OCI-LY1 (cell line): Measurements from ENCODE around the gene PLG.
"Not testable (repeated sequence)": the region's sequence is repeated elsewhere in the genome, so short reads cannot be mapped to it uniquely, and the experiment has no call there.

Experiments used
- H2AFZ ChIP-seq: fragments of 200-600 bp; sonication (generic), shearing (Covaris generic); 2 replicates; pipeline ENCODE4 v1.6.0; 2014; ENCODE audit warnings: antibody characterized with exemption, mild to moderate bottlenecking, low read length
- H3F3A ChIP-seq: fragments of 200-600 bp; sonication (generic), shearing (Covaris generic); 2 replicates; pipeline ENCODE4 v1.6.0; 2014; ENCODE audit warnings: mild to moderate bottlenecking, antibody characterized with exemption, low read length, moderate library complexity; ENCODE audit not compliant: insufficient read depth
- H3K27ac ChIP-seq: fragments of 200-600 bp; sonication (generic); 2 replicates; pipeline ENCODE4 v1.5.1; 2014; ENCODE audit warnings: low read length, mixed run types, mild to moderate bottlenecking, low read depth; ENCODE audit not compliant: poor library complexity, severe bottlenecking
- H3K27me3 ChIP-seq: fragments of 200-600 bp; sonication (generic); 2 replicates; pipeline ENCODE4 v1.6.0; 2014; ENCODE audit warnings: antibody characterized with exemption, mild to moderate bottlenecking, low read length, moderate library complexity; ENCODE audit not compliant: insufficient read depth
- H3K36me3 ChIP-seq: fragments of 200-600 bp; sonication (generic); 2 replicates; pipeline ENCODE4 v1.6.1; 2014; ENCODE audit warnings: mild to moderate bottlenecking, antibody characterized with exemption, low read length, moderate library complexity, mixed read lengths; ENCODE audit not compliant: insufficient read depth
- H3K4me1 ChIP-seq: fragments of 200-600 bp; sonication (generic); 2 replicates; pipeline ENCODE4 v1.5.1; 2014; ENCODE audit warnings: mild to moderate bottlenecking, low read length, moderate library complexity; ENCODE audit not compliant: insufficient read depth, severe bottlenecking
- H3K4me2 ChIP-seq: fragments of 200-600 bp; sonication (generic), shearing (Covaris generic); 2 replicates; pipeline ENCODE4 v1.6.1; 2014; ENCODE audit warnings: low read length
- H3K4me3 ChIP-seq: fragments of 200-600 bp; sonication (generic); 2 replicates; pipeline ENCODE4 v1.5.1; 2014; ENCODE audit warnings: low read length, low read depth, mild to moderate bottlenecking, mixed read lengths; ENCODE audit not compliant: poor library complexity, severe bottlenecking
- H3K79me2 ChIP-seq: fragments of 200-600 bp; shearing (Covaris generic); 2 replicates; pipeline ENCODE4 v1.6.1; 2016; ENCODE audit warnings: mixed run types, low read length, mixed read lengths; ENCODE audit not compliant: insufficient read depth
- H3K9ac ChIP-seq: fragments of 200-600 bp; sonication (generic), shearing (Covaris generic); 2 replicates; pipeline ENCODE4 v1.6.1; 2014; ENCODE audit warnings: mild to moderate bottlenecking, low read length, mixed read lengths
- H3K9me2 ChIP-seq: fragments of 200-600 bp; sonication (generic), shearing (Covaris generic); 2 replicates; pipeline ENCODE4 v1.6.1; 2014; ENCODE audit warnings: low read depth, mild to moderate bottlenecking, low read length, mixed read lengths
- H3K9me3 ChIP-seq: fragments of 200-600 bp; shearing (Covaris generic); 2 replicates; pipeline ENCODE4 v1.6.1; 2014; ENCODE audit warnings: low read length, mixed read lengths
- H4K20me1 ChIP-seq: fragments of 200-600 bp; sonication (generic), shearing (Covaris generic); 2 replicates; pipeline ENCODE4 v1.6.0; 2016; ENCODE audit warnings: mild to moderate bottlenecking, low read length; ENCODE audit not compliant: insufficient read depth
- EZH2 ChIP-seq: fragments of 200-600 bp; sonication (generic), shearing (Covaris generic); IDR thresholded peaks from 2 replicates; pipeline ENCODE4 v1.8.0; 2017; ENCODE audit warnings: borderline replicate concordance, mixed run types, mild to moderate bottlenecking, antibody characterized with exemption, low read length, moderate library complexity, mixed read lengths
- TF ChIP-seq, protein P1 (sequence below): fragments of 200-600 bp; sonication (generic), shearing (Covaris generic); IDR thresholded peaks from 2 replicates; pipeline ENCODE4 v1.5.1; 2017; ENCODE audit warnings: mild to moderate bottlenecking, antibody characterized with exemption, low read length, moderate library complexity, mixed read lengths

PLG gene

DNA sequence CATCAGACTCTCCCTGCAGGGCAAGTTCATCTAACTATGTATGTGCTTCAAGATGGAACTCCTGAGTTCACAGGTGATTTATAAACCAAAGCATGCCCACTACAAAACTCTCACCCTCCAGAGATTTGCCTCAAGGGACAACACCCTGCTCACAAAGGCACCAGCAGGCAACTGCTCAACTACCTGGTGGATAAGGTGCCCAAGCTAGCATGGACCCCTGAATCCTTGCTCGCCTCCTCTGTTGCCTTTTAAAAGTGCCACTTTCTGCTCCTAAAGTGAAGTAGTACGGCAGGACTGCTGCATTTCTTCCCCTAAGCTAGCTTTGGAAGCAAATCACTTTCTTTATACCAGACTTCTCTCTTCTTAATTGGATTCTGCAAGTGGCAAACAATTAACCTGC lies 39.2 kb upstream of the PLG start:
- no peaks in the 10 kb centered on the region for H3F3A ChIP-seq
- H3K27ac ChIP-seq = no peak overlapping the region
- no peak overlapping the region for H2AFZ ChIP-seq
- no peak for TF ChIP-seq EZH2
- TF ChIP-seq, protein P1, sequence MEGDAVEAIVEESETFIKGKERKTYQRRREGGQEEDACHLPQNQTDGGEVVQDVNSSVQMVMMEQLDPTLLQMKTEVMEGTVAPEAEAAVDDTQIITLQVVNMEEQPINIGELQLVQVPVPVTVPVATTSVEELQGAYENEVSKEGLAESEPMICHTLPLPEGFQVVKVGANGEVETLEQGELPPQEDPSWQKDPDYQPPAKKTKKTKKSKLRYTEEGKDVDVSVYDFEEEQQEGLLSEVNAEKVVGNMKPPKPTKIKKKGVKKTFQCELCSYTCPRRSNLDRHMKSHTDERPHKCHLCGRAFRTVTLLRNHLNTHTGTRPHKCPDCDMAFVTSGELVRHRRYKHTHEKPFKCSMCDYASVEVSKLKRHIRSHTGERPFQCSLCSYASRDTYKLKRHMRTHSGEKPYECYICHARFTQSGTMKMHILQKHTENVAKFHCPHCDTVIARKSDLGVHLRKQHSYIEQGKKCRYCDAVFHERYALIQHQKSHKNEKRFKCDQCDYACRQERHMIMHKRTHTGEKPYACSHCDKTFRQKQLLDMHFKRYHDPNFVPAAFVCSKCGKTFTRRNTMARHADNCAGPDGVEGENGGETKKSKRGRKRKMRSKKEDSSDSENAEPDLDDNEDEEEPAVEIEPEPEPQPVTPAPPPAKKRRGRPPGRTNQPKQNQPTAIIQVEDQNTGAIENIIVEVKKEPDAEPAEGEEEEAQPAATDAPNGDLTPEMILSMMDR = no peak
- H3K4me3 ChIP-seq = no peak overlapping the region
- H3K4me2 ChIP-seq = no peak overlapping the region
- no peaks in the 10 kb centered on the region for H3K36me3 ChIP-seq
- no peaks in the 10 kb centered on the region for H3K9me2 ChIP-seq
- no peaks in the 10 kb centered on the region for H3K9me3 ChIP-seq
- no peaks in the 10 kb centered on the region for H3K4me1 ChIP-seq
- H4K20me1 ChIP-seq = no peaks in the 10 kb centered on the region
- no peak overlapping the region for H3K9ac ChIP-seq
- H3K27me3 ChIP-seq = no peaks in the 10 kb centered on the region
- H3K79me2 ChIP-seq = no peaks in the 10 kb centered on the region

GRCh38 chr6:160664198-160664597 lies 37.8 kb upstream of the PLG start, which contains the start of gene LPA:
TSS of gene LPA (minus strand) at chr6:160664275. CDS start at chr6:160664214, 61 bp downstream.
- not testable (repeated sequence) for H3K9ac ChIP-seq, H3F3A ChIP-seq, H3K9me3 ChIP-seq, H4K20me1 ChIP-seq, H2AFZ ChIP-seq, H3K4me1 ChIP-seq, H3K9me2 ChIP-seq, H3K27me3 ChIP-seq, H3K4me3 ChIP-seq, H3K4me2 ChIP-seq, H3K36me3 ChIP-seq, H3K27ac ChIP-seq, H3K79me2 ChIP-seq

GRCh38 chr6:160667639-160668481 lies 34.2 kb upstream of the PLG start:
- Histone ChIP-seq H3K4me1 (no peaks in the 10 kb centered on the region), H2AFZ (no peak overlapping the region)
- TF ChIP-seq, protein P1 = peak; percentile 79
- TF ChIP-seq EZH2 = no peak

DNA sequence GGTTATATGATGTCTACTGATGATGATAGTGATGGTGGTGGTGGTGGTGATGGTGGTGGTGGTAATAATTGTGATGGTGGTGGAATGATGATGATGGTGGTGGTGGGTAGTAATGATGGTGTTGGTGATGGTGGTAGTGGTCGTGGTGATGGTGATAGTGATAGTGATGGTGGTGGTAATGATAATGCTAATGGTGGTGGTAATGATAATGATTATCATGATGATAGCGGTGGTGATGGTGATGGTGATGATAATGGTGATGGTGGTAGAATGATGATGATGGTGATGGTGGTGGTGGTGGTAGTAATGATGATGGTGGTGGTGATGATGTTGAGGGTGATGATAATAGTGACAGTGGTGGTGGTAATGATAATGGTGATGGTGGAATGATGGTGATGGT lies 33.5 kb upstream of the PLG start:
- no peaks in the 10 kb centered on the region for H3K9me2 ChIP-seq
- H3K4me2 ChIP-seq = no peak overlapping the region
- no peaks in the 10 kb centered on the region for H3K36me3 ChIP-seq
- H3K4me1 ChIP-seq = no peaks in the 10 kb centered on the region
- no peaks in the 10 kb centered on the region for H4K20me1 ChIP-seq
- H3K79me2 ChIP-seq = no peaks in the 10 kb centered on the region
- no peak overlapping the region for H3K4me3 ChIP-seq
- no peak for TF ChIP-seq EZH2
- TF ChIP-seq, protein P1 = no peak
- H3K9me3 ChIP-seq = no peaks in the 10 kb centered on the region
- H2AFZ ChIP-seq = no peak overlapping the region
- H3F3A ChIP-seq = no peaks in the 10 kb centered on the region
- no peak overlapping the region for H3K9ac ChIP-seq
- no peaks in the 10 kb centered on the region for H3K27me3 ChIP-seq
- no peak overlapping the region for H3K27ac ChIP-seq

More at GRCh38 chr6:160667639-160668481, 34.2 kb upstream of the PLG start:
- Histone ChIP-seq H3K9me3 (no peaks in the 10 kb centered on the region), H3F3A (no peaks in the 10 kb centered on the region), H3K4me2 (no peak overlapping the region), H4K20me1 (no peaks in the 10 kb centered on the region), H3K27ac (no peak overlapping the region), H3K27me3 (no peaks in the 10 kb centered on the region), H3K4me3 (no peak overlapping the region), H3K9me2 (no peaks in the 10 kb centered on the region), H3K9ac (no peak overlapping the region), H3K36me3 (no peaks in the 10 kb centered on the region), H3K79me2 (no peaks in the 10 kb centered on the region)

- H3K36me3 ChIP-seq, H2AFZ ChIP-seq, H3F3A ChIP-seq, H3K9me3 ChIP-seq, H3K9me2 ChIP-seq, H3K9ac ChIP-seq, H3K4me3 ChIP-seq, H3K27ac ChIP-seq, H3K27me3 ChIP-seq, H4K20me1 ChIP-seq, H3K4me1 ChIP-seq, H3K4me2 ChIP-seq, H3K79me2 ChIP-seq: not testable (repeated sequence)
Observed at GRCh38 chr6:160676418-160676817, 25.6 kb upstream of the PLG start.
